H1 (cell line): ENCODE results near the gene LARGE2.

Source experiments
- CREB1 ChIP-seq: IDR thresholded peaks from 2 replicates; pipeline ENCODE4 v1.6.1; 2012; ENCODE audit warnings: inconsistent platforms
- CTCF ChIP-seq, 3 experiments: IDR thresholded peaks; 1 replicate in 2 of 3; 2 replicates in 1 of 3; pipeline versions ENCODE4 v1.5.1 to v1.6.1; 2011; ENCODE audit warnings: low read length in 3 of 3, mild to moderate bottlenecking in 3 of 3, inconsistent platforms in 2 of 3, low read depth in 1 of 3, moderate library complexity in 1 of 3; ENCODE audit not compliant: insufficient read depth in 1 of 3; ENCODE audit errors: control extremely low read depth in 1 of 3
- MAX ChIP-seq: IDR thresholded peaks from 2 replicates; pipeline ENCODE4 v1.6.1; 2012; ENCODE audit warnings: inconsistent platforms
- POLR2A ChIP-seq, 2 experiments: IDR thresholded peaks; 1 replicate in 1 of 2; 2 replicates in 1 of 2; pipeline ENCODE4 v1.6.1; 2011; ENCODE audit warnings: low read depth in 2 of 2, low read length in 2 of 2, mild to moderate bottlenecking in 2 of 2; ENCODE audit errors: control extremely low read depth in 1 of 2
- POLR2AphosphoS5 ChIP-seq: IDR thresholded peaks from 2 replicates; pipeline ENCODE4 v1.6.1; 2011; ENCODE audit warnings: low read depth, low read length
- RAD21 ChIP-seq, 2 experiments: IDR thresholded peaks in 1 of 2; conservative IDR thresholded peaks in 1 of 2; 2 replicates each; pipeline ENCODE4 v1.6.1; 2011; ENCODE audit warnings: low read depth in 2 of 2, low read length in 2 of 2, improper control_type of control experiment in 1 of 2, inconsistent platforms in 1 of 2, mild to moderate bottlenecking in 1 of 2, moderate library complexity in 1 of 2
- TAF1 ChIP-seq: IDR thresholded peaks from 2 replicates; pipeline ENCODE4 v1.6.1; 2011; ENCODE audit warnings: mild to moderate bottlenecking, low read depth, low read length
- USF2 ChIP-seq: IDR thresholded peaks from 2 replicates; pipeline ENCODE4 v1.6.1; 2011; ENCODE audit warnings: low read length, improper control_type of control experiment

GRCh38 chr11:45918962-45919675 lies 3.3 kb upstream of the LARGE2 start:
- no peak for TF ChIP-seq CTCF (IDR thresholded peaks at IDR 0.05; ENCODE audit: control extremely low read depth in 1 of 3, insufficient read depth in 1 of 3, low read depth in 1 of 3, low read length in 3 of 3)
- no peak for TF ChIP-seq POLR2A (IDR thresholded peaks at IDR 0.05; ENCODE audit: control extremely low read depth in 1 of 2, low read depth in 2 of 2, low read length in 2 of 2)
- no peak for TF ChIP-seq CREB1
- TF ChIP-seq RAD21 (IDR thresholded peaks at IDR 0.05 in 1 of 2, conservative IDR thresholded peaks at IDR 0.05 in 1 of 2; ENCODE audit: low read depth in 2 of 2, low read length in 2 of 2), result no peak
- no peak for TF ChIP-seq USF2
- no peak for TF ChIP-seq POLR2AphosphoS5
- TF ChIP-seq TAF1, result no peak
- TF ChIP-seq MAX, result no peak
